Uterus (tissue), 4 donors: ENCODE measurements around the gene SMPX. TPM values are rescaled to one million over a fixed set of nuclear protein-coding genes. Genes with fewer than 3 reads are reported as not detected.

Source experiments
- DNase-seq, 2 donors: peaks; one replicate each; pipeline ENCODE4 v3.0.0-alpha.2; 2019 to 2020
- H3K27ac ChIP-seq, 2 donors: fragments of 200-600 bp; sonication (generic); 1 replicate in 1 of 2; 2 replicates in 1 of 2; pipeline ENCODE4 v1.5.1; 2016 to 2018
- H3K27me3 ChIP-seq, 2 donors: fragments of 200-600 bp; sonication (generic); one replicate each; pipeline ENCODE4 v1.5.1; 2018 to 2019; ENCODE audit warnings: control low read depth in 1 of 2
- H3K36me3 ChIP-seq, 2 donors: fragments of 200-600 bp; sonication (generic); one replicate each; pipeline ENCODE4 v1.5.1; 2019; ENCODE audit warnings: control low read depth in 1 of 2
- H3K4me1 ChIP-seq, 2 donors: fragments of 200-600 bp; sonication (generic); one replicate each; pipeline ENCODE4 v1.5.1; 2018 to 2019; ENCODE audit warnings: control low read depth in 1 of 2
- H3K4me3 ChIP-seq, 2 donors: fragments of 200-600 bp; sonication (generic); 1 replicate in 1 of 2; 2 replicates in 1 of 2; pipeline ENCODE4 v1.5.1; 2018 to 2019; ENCODE audit warnings: mild to moderate bottlenecking in 1 of 2
- H3K9me3 ChIP-seq, 2 donors: fragments of 200-600 bp; sonication (generic); one replicate each; pipeline ENCODE4 v1.5.1; 2019; ENCODE audit warnings: control low read depth in 1 of 2
- CTCF ChIP-seq, 4 experiments: fragments of 200-600 bp in 2 of 4; fragments of 450-650 bp in 2 of 4; sonication (generic) in 2 of 4; IDR thresholded peaks; one replicate each; pipeline ENCODE4 v1.5.1; 2016 to 2019; ENCODE audit warnings: antibody characterized with exemption in 4 of 4, mild to moderate bottlenecking in 2 of 4, moderate library complexity in 1 of 4
- POLR2A ChIP-seq, 2 donors: fragments of 450-650 bp; IDR thresholded peaks; one replicate each; pipeline ENCODE4 v1.6.1; 2016; ENCODE audit warnings: antibody characterized with exemption in 2 of 2, mild to moderate bottlenecking in 1 of 2, moderate library complexity in 1 of 2
- intact Hi-C: fragments of 100-400 bp; cut with DNase I; formaldehyde crosslinking; loops from one replicate; pipeline ENCODE4 v1.15.1; 2023; ENCODE audit warnings: low total_unique reads
- total RNA-seq, 4 donors: library from RNA; depleted of rRNA in 3 of 4; stranded (reverse); fragments of >200 nt in 3 of 4; gene quantifications; one replicate each; pipeline versions ENCODE4 v1.1.0 to v1.2.4, GENCODE V29; 2014 to 2023
- donor health status: DM: yes; HTN: yes; CAD: no.

The SMPX gene
- total RNA-seq, 4 donors from 2014 or later = 0.62 to 1.2 TPM; not detected in 2

- Histone ChIP-seq H3K27me3 (no peaks in the 10 kb centered on the region), H3K9me3 (no peaks in the 10 kb centered on the region), H3K27ac (no peak overlapping the region), H3K4me1 (no peaks in the 10 kb centered on the region), H3K36me3 (no peaks in the 10 kb centered on the region), H3K4me3 (no peak overlapping the region)
- intact Hi-C loops = no loop called here
- DNase-seq = no peak
- no peak for TF ChIP-seq CTCF (IDR thresholded peaks at IDR 0.05)
- TF ChIP-seq POLR2A (IDR thresholded peaks at IDR 0.05) = no peak
Observed at GRCh38 chrX:21799767-21800166, 41.9 kb upstream of the SMPX start.

DNA sequence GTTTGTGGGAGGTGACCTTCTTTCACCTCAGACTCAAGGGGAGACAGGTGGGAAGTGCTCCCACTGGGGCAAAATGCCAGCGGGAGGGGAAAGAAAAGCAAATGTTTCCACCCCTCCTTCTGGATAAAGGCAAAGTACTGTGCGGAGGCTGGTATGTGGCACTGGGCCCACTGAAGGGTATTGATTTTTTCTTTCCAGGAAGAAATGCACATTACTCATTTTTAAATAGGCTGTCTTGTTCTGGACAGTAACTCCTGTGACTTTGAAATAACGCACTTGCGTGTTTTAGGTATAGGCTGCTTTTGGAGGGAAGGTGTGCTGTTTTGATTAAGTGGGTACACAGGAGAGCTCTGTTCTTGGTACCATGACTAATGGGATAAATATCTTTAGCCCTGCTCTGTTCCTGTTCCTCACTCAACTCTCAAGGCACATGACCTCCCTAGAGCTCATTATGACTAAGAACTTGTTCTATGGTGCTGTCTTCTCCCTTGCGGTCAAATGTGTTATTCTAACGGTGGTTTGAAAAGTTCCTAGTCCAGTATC, 40.8 kb upstream of the SMPX start:
- DNase-seq = no peak
- Histone ChIP-seq H3K9me3 (no peaks in the 10 kb centered on the region), H3K4me3 (no peak overlapping the region), H3K4me1 (no peaks in the 10 kb centered on the region), H3K27me3 (no peaks in the 10 kb centered on the region), H3K27ac (no peak overlapping the region), H3K36me3 (no peaks in the 10 kb centered on the region)
- intact Hi-C loops = no loop called here
- TF ChIP-seq POLR2A (IDR thresholded peaks at IDR 0.05) (no peak), CTCF (IDR thresholded peaks at IDR 0.05) (no peak)

DNA sequence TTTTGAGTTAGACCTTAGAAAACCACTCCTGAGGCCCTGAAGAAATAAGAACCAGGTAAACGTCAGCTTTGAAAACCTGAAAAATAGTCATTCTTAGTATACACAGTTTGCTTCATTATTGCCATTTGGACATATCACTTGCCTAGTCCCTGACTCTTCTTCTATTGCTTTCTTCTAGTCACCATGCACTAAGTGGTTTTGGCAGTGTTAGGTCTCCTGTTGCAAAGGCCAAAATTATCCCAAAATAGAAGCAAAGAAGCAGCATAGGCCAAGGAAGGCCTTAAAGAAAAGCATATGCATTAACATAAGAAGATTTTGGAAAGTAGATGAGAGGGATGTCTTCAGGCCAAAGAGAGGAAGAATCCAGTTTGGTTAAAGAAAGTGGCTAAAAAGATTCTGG, 24.1 kb upstream of the SMPX start:
- no peaks in the 10 kb centered on the region for H3K36me3 ChIP-seq
- H3K4me1 ChIP-seq = no peaks in the 10 kb centered on the region
- TF ChIP-seq CTCF (IDR thresholded peaks at IDR 0.05) (no peak), POLR2A (IDR thresholded peaks at IDR 0.05) (no peak)
- H3K4me3 ChIP-seq = no peak overlapping the region
- no peak for DNase-seq
- no peaks in the 10 kb centered on the region for H3K9me3 ChIP-seq
- H3K27me3 ChIP-seq = no peaks in the 10 kb centered on the region
- intact Hi-C loops = no loop called here
- H3K27ac ChIP-seq = no peak overlapping the region

- Histone ChIP-seq H3K4me3 (no peak overlapping the region), H3K27ac (no peak overlapping the region), H3K9me3 (no peaks in the 10 kb centered on the region), H3K4me1 (no peaks in the 10 kb centered on the region), H3K36me3 (no peaks in the 10 kb centered on the region), H3K27me3 (no peaks in the 10 kb centered on the region)
- intact Hi-C loops = no loop called here
- TF ChIP-seq CTCF (IDR thresholded peaks at IDR 0.05) (no peak), POLR2A (IDR thresholded peaks at IDR 0.05) (no peak)
- DNase-seq = no peak
Observed at GRCh38 chrX:21781525-21781924, 23.6 kb upstream of the SMPX start.

DNA sequence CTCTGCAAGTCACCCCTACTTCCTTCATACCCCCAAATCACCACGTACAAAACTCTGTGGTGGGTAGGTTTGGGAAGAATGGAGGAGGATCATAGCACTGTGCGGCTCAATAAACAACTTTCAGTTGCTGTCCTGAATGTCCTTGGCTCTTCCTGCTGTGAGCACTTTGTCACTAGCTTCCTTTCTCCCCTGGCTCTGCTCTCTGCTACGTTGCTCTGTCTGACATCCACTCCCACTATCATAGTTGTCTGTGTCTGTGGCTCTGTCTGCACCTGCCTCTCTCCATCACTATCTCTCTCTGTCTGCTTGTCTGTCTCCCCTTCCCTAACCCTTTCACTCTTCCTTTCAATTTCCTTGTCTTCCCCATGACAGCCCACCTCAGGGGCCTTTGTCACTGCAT, 21.2 kb upstream of the SMPX start:
- Histone ChIP-seq H3K4me1 (no peaks in the 10 kb centered on the region), H3K27me3 (no peaks in the 10 kb centered on the region), H3K27ac (no peak overlapping the region), H3K9me3 (no peaks in the 10 kb centered on the region), H3K36me3 (no peaks in the 10 kb centered on the region), H3K4me3 (no peak overlapping the region)
- TF ChIP-seq POLR2A (IDR thresholded peaks at IDR 0.05) (no peak), CTCF (IDR thresholded peaks at IDR 0.05) (no peak)
- no peak for DNase-seq
- intact Hi-C loops = no loop called here
